HEK293 (cell line): ENCODE measurements around the gene COQ8B.

Experiments
- CTCF ChIA-PET: fragments of 350-600 bp; formaldehyde crosslinking; extraction: SDS; loops from one replicate; lab custom pipeline; 2021; ENCODE audit warnings: antibody characterized with exemption; lab: Yijun Ruan, JAX
- POLR2A ChIA-PET: fragments of 300-600 bp; formaldehyde crosslinking; extraction: SDS; loops from one replicate; lab custom pipeline; 2020; ENCODE audit warnings: antibody characterized with exemption, inconsistent platforms; lab: Yijun Ruan, JAX
- H3K27ac ChIP-seq: fragments of 200-500 bp; sonication (Bioruptor generic); 2 replicates; pipeline ENCODE4 v1.5.1; 2014; ENCODE audit warnings: low read depth, low read length, control low read depth, inconsistent platforms; ENCODE audit errors: extremely low read depth
- H3K36me3 ChIP-seq, 2 experiments: fragments of 200-500 bp in 1 of 2; sonication (Bioruptor generic) in 1 of 2; 1 replicate in 1 of 2; 2 replicates in 1 of 2; pipeline ENCODE4 v1.5.1; 2014 to 2017; ENCODE audit warnings: inconsistent platforms in 2 of 2, low read length in 2 of 2; ENCODE audit not compliant: control insufficient read depth in 2 of 2, insufficient read depth in 1 of 2
- H3K4me1 ChIP-seq: fragments of 200-500 bp; sonication (Bioruptor generic); 2 replicates; pipeline ENCODE4 v1.5.1; 2014; ENCODE audit warnings: mild to moderate bottlenecking, low read length, inconsistent platforms; ENCODE audit not compliant: control insufficient read depth, insufficient read depth
- H3K4me3 ChIP-seq: 2 replicates; pipeline ENCODE4 v1.5.1; 2011; ENCODE audit warnings: low read depth, mild to moderate bottlenecking, control low read depth, low read length, moderate library complexity
- H3K9me3 ChIP-seq: fragments of 200-500 bp; sonication (Bioruptor generic); 2 replicates; pipeline ENCODE4 v1.5.1; 2014; ENCODE audit warnings: low read depth, low read length, inconsistent platforms; ENCODE audit not compliant: control insufficient read depth, insufficient read depth
- GLIS1 ChIP-seq: fragments of 450-650 bp; formaldehyde crosslinking; IDR thresholded peaks from 2 replicates; pipeline ENCODE4 v1.5.1; 2016; ENCODE audit warnings: missing biosample characterization, missing genetic modification characterization
- OSR2 ChIP-seq: fragments of 450-650 bp; formaldehyde crosslinking; IDR thresholded peaks from 2 replicates; pipeline ENCODE4 v1.5.1; 2016; ENCODE audit warnings: missing biosample characterization, missing genetic modification characterization
- OVOL3 ChIP-seq: fragments of 450-650 bp; formaldehyde crosslinking; IDR thresholded peaks from 2 replicates; pipeline ENCODE4 v1.5.1; 2016; ENCODE audit warnings: missing biosample characterization, missing genetic modification characterization
- PRDM2 ChIP-seq: fragments of 450-650 bp; formaldehyde crosslinking; IDR thresholded peaks from 2 replicates; pipeline ENCODE4 v1.5.1; 2016; ENCODE audit warnings: missing biosample characterization, missing genetic modification characterization, borderline replicate concordance
- ZIC2 ChIP-seq: fragments of 450-650 bp; formaldehyde crosslinking; IDR thresholded peaks from 2 replicates; pipeline ENCODE4 v1.5.1; 2016; ENCODE audit warnings: missing biosample characterization, missing genetic modification characterization
- ZNF121 ChIP-seq: fragments of 450-650 bp; formaldehyde crosslinking; IDR thresholded peaks from 2 replicates; pipeline ENCODE4 v1.5.1; 2016; ENCODE audit warnings: missing biosample characterization, missing genetic modification characterization
- ZNF311 ChIP-seq: fragments of 450-650 bp; formaldehyde crosslinking; IDR thresholded peaks from 2 replicates; pipeline ENCODE4 v1.5.1; 2017; ENCODE audit warnings: missing biosample characterization, missing genetic modification characterization, borderline replicate concordance
- ZNF513 ChIP-seq: fragments of 450-650 bp; IDR thresholded peaks from 2 replicates; pipeline ENCODE4 v1.5.1; 2018; ENCODE audit warnings: missing biosample characterization, missing genetic modification characterization
- ZNF692 ChIP-seq: fragments of 450-650 bp; formaldehyde crosslinking; IDR thresholded peaks from 2 replicates; pipeline ENCODE4 v1.5.1; 2016; ENCODE audit warnings: missing biosample characterization, missing genetic modification characterization

The COQ8B gene

GRCh38 chr19:40750058-40750873, 33.6 kb upstream of the COQ8B start, which contains the start of gene ACTMAP (continued):
- no peak for TF ChIP-seq PRDM2 (tag by site-specific recombination)

GRCh38 chr19:40747536-40747935, 30.9 kb upstream of the COQ8B start:
- Histone ChIP-seq H3K9me3 (no peaks in the 10 kb centered on the region), H3K36me3 (peaks cover 35 to 52% of the 10 kb centered on the region in 2 experiments), H3K4me3 (no peak overlapping the region), H3K27ac (no peak overlapping the region), H3K4me1 (peaks cover 16% of the 10 kb centered on the region)
- TF ChIP-seq OVOL3 (tag by site-specific recombination): no peak
- TF ChIP-seq ZNF121: peak; percentile 99
- no peak for TF ChIP-seq ZNF692
- ChIA-PET POLR2A (interaction anchor here (0.6 to 2.1 kb wide), 3 partner anchors 31 to 86 kb away, joined by 4 to 7 read pairs (median 6); partner anchors contain the start of genes COQ8B, ITPKC and RAB4B), CTCF (interaction anchor here (0.6 to 3.4 kb wide), 4 partner anchors 14 to 119 kb away, joined by 3 to 38 read pairs (median 4); no protein-coding TSS in a partner anchor)

- peaks cover 13% of the 10 kb centered on the region for H3K4me1 ChIP-seq
- H3K27ac ChIP-seq: peak overlapping the region; percentile 49; the same call in 1 of the 2 replicates
- ChIA-PET CTCF (interaction anchor here (0.6 to 3.3 kb wide), 9 partner anchors 9 to 604 kb away, joined by 3 to 23 read pairs (median 6); partner anchors contain the start of genes COQ8B and ITPKC), POLR2A (interaction anchor here (0.6 to 4.2 kb wide), 7 partner anchors 9 to 135 kb away, joined by 4 to 30 read pairs (median 6); partner anchors contain the start of genes COQ8B, EGLN2, ITPKC and RAB4B)
- no peak overlapping the region for H3K4me3 ChIP-seq
- no peaks in the 10 kb centered on the region for H3K9me3 ChIP-seq
- H3K36me3 ChIP-seq: peaks cover 49 to 54% of the 10 kb centered on the region in 2 experiments; a peak in 2 of 3 replicates
- peak; percentile 94 for TF ChIP-seq GLIS1 (tag by site-specific recombination)
- peak; percentile 80 for TF ChIP-seq OSR2 (tag by site-specific recombination)
- TF ChIP-seq ZNF311: no peak
- no peak for TF ChIP-seq ZNF513
- peak; percentile 42; the same call in 1 of the 2 replicates for TF ChIP-seq ZIC2 (tag by site-specific recombination)
These were observed 28.7 kb upstream of the COQ8B start for GRCh38 chr19:40745402-40745780.
